DMS53 treated with DMSO at 0.1 percent for 48 hours (cell line): Measurements from ENCODE around the gene SLC9A8.
A peak's percentile ranks its signal among the peaks of the same experiment; 100 is the strongest.

Source experiments
- DNase-seq: peaks from one replicate; lab custom pipeline; 2025; ENCODE audit not compliant: unreplicated experiment; lab: John Stamatoyannopoulos, UW

Gene SLC9A8

DNA sequence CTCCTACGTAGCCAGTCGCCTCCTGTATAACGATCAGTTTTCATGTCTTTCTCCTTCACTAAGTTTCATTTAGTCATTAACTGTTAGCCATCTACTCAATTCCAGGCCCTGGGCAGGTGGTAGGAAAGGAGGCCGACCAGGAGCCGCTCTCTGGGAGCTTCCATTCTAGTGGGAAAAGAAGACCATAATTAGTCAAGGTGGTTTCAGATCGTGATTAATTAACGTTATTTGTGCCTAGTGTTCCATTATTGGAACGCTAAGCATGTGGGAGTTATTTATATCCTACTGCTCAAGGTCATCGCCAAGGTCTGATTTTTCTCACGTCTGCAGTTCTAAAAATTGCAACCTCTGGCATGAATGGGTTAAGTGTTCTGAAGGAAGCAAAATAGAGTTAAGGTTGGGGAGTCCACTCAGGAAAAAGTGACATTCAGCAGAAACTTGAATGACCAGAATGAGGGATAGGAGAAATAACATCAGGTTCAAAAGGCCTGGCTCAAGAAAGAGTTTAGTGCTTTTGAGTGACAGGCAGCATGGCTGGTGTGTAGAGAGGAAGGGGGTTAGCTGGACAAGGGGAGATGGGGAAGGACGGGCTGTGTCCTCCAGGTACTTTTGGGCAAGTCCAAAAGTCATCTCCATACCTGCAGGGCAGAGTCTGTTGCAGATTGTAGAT, 812 bp downstream of the SLC9A8 start:
- DNase-seq = no peak

GRCh38 chr20:49814057-49814694, 1.5 kb downstream of the SLC9A8 start:
- no peak for DNase-seq

GRCh38 chr20:49818816-49819215, 6.2 kb downstream of the SLC9A8 start:
- no peak for DNase-seq

- no peak for DNase-seq
These were observed 7.1 kb downstream of the SLC9A8 start for GRCh38 chr20:49819702-49820101.

DNA sequence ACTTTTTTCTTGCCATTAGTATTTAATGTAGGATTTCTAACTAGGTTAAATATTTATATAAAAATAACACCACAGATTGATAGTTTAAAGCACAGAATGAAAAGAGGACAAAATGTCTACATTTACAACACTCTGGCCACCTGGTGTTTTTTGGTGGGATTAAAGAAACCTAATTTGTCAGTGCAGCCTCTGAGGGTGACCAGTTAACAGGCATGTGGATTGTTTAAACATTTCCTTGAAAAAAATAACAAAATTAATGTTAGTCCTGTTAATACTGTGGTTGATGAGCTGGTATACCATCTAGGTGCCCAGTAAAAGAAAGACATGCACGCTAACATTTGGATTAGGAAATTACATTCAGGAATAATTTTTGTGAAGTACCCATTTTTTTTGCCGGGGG, 8.8 kb downstream of the SLC9A8 start:
- no peak for DNase-seq

GRCh38 chr20:49821870-49822331, 9.3 kb downstream of the SLC9A8 start:
- no peak for DNase-seq

GRCh38 chr20:49823152-49823847, 10.7 kb downstream of the SLC9A8 start:
- DNase-seq = no peak

- DNase-seq = no peak
These were observed 11.6 kb downstream of the SLC9A8 start for GRCh38 chr20:49824206-49824605.

DNA sequence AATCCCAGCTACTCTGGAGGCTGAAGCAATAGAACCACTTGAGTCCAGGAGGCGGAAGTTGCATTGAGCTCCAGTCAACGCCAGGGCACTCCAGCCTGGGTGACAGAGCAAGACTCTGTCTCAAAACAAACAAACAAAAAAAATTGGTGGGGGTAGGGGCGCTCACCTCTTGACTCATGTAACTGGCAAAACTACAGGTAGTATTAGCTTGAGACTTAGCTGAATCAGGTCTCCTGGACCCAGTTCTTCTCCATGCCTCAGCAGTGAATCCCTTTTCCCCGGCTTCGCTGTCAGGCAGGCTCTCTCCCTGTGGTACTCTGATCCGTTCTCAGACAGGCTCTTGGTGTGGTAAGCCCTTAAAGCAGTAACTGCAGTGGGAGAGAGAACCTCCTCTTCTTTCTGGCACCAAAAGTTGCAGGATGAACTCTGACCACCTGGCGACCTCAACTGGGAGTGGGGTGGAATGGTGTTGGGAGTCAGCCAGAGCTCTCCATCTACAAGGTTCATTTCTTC, 12.9 kb downstream of the SLC9A8 start:
- peak; percentile 90 for DNase-seq

- peak; percentile 11 for DNase-seq
These were observed 18.6 kb downstream of the SLC9A8 start for GRCh38 chr20:49831022-49831769.

- DNase-seq = no peak
These were observed 19.4 kb downstream of the SLC9A8 start for GRCh38 chr20:49831770-49832631.

GRCh38 chr20:49832632-49833327, 20.2 kb downstream of the SLC9A8 start:
- DNase-seq = peak; percentile 26

DNA sequence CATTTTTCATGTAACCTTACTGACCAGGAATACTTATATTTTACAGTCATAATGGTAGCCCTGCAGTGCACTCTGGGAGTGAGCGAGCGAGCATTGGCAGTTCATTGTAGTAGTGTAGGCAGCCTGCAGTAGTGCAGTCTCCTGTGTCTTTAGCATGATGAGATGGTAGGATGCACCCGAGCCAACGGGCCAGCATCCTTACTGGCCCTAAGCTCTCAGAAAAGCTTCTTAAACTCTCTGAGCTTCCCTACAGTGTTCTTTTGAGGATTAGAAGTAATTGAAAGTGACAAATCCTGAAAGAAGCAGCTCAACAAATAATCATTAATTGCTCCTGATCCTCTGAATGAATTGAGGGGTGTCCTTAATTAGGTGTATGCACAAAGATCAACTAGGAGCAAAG, 20.9 kb downstream of the SLC9A8 start:
- DNase-seq = no peak

DNA sequence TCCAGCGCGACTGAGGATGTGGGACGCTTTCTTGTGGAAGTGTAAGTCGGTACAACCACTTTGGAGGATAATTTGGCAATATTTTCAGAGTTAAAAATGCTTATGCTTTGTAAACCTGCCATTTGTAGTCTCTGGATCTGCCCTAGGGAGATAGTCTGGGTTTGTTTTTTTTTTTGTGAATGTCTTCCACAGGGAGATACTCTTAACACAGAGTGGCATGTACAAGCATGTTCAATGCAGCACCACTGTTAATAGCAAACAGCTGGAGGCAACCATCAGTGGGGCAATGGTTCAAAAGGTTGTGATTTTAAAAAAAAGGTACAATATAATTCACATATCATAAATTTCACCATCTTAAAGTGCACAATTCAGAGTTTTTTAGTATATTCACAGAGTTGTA, 22.4 kb downstream of the SLC9A8 start:
- DNase-seq = no peak

- DNase-seq = no peak
These were observed 25.9 kb downstream of the SLC9A8 start for GRCh38 chr20:49838546-49838945.

- DNase-seq = no peak
These were observed 30.5 kb downstream of the SLC9A8 start for GRCh38 chr20:49843139-49843538.

- no peak for DNase-seq
These were observed 31.2 kb downstream of the SLC9A8 start for GRCh38 chr20:49843770-49844380.

DNA sequence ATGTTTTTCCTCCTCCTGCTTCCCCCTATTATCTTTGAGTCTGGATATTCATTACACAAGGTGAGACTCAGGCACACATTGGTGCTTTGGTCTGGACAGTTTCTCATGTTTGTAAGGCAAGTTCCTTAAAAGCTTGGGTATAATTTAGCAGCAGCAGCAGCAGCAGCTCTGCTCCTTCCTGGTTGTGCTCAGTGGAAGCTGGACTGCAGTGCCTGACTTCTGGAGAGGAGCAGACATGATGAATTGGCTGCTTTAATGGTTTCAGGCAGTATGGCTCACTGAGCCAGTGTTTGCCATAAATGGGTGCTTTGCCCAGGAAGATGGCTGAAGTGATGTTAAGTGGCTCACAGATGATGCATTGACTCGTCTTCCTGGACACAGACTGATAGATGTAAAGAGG, 32.4 kb downstream of the SLC9A8 start:
- no peak for DNase-seq

GRCh38 chr20:49846206-49846807, 33.7 kb downstream of the SLC9A8 start:
- peak; percentile 23 for DNase-seq
